ENCODE results near the gene SLC10A2. TPM values are rescaled to one million over a fixed set of nuclear protein-coding genes. Genes with fewer than 3 reads are reported as not detected.

The SLC10A2 gene
- total RNA-seq, 6 experiments from 2014 or later = not detected

DNA sequence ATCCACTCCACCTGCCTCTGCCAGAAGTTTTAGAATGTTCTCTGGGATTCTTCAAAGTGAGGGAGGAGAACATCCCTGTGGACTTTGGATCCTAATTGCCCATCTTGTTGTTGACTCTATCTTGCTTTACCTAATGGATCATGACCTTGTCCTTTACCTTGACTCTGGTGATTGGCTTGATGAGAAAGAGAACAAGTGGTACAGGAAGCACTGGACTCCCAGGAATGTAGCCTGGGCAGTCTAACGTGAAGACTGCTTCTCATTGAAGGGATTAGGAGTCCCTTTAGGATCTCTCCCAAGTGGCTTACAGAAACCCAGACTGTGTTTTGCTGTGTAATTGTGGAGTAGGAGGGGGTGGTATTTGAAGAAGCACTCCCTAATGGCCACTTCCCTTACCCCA is 63.9 kb downstream of the SLC10A2 start:
- TF ChIP-seq, protein P1, sequence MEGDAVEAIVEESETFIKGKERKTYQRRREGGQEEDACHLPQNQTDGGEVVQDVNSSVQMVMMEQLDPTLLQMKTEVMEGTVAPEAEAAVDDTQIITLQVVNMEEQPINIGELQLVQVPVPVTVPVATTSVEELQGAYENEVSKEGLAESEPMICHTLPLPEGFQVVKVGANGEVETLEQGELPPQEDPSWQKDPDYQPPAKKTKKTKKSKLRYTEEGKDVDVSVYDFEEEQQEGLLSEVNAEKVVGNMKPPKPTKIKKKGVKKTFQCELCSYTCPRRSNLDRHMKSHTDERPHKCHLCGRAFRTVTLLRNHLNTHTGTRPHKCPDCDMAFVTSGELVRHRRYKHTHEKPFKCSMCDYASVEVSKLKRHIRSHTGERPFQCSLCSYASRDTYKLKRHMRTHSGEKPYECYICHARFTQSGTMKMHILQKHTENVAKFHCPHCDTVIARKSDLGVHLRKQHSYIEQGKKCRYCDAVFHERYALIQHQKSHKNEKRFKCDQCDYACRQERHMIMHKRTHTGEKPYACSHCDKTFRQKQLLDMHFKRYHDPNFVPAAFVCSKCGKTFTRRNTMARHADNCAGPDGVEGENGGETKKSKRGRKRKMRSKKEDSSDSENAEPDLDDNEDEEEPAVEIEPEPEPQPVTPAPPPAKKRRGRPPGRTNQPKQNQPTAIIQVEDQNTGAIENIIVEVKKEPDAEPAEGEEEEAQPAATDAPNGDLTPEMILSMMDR (IDR thresholded peaks at IDR 0.05) = no peak
- Mint-ChIP-seq H3K4me1 (ENCODE audit: low read depth) (no peaks in the 10 kb centered on the region), H3K4me3 (no peak overlapping the region), H3K27ac (no peak overlapping the region), H3K36me3 (ENCODE audit: low read depth) (no peaks in the 10 kb centered on the region), H3K27me3 (ENCODE audit: insufficient read depth) (peaks cover 4% of the 10 kb centered on the region; the same call in 1 of the 2 replicates), H3K9me3 (peaks cover 41% of the 10 kb centered on the region)
- DNase-seq = no peak

DNA sequence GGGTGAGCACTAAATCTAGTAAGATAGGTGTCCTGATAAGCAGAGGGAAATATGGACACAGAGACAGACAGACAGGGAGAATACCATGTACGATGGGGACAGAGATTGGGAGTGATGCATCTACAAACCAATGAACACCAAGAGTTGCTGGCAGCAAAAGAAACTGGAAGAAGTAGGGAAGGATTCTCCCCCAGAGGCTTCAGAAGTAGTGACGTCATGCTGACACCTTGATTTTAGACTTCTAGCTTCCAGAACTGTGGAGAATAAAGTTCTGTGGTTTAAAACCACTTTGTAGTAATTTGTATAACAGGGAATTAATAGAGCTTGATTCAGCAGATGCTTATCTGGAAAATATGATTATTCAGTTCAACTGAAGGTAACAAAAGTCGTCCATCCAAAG is 66.1 kb downstream of the SLC10A2 start:
- no peak for DNase-seq
- Mint-ChIP-seq H3K27me3 (ENCODE audit: insufficient read depth) (peaks cover 4% of the 10 kb centered on the region; the same call in 1 of the 2 replicates), H3K9me3 (peaks cover 45% of the 10 kb centered on the region), H3K36me3 (ENCODE audit: low read depth) (no peaks in the 10 kb centered on the region; the same call in 1 of the 2 replicates), H3K27ac (no peak overlapping the region), H3K4me1 (ENCODE audit: low read depth) (no peaks in the 10 kb centered on the region), H3K4me3 (no peak overlapping the region)
- TF ChIP-seq, protein P1 (IDR thresholded peaks at IDR 0.05) = no peak

DNA sequence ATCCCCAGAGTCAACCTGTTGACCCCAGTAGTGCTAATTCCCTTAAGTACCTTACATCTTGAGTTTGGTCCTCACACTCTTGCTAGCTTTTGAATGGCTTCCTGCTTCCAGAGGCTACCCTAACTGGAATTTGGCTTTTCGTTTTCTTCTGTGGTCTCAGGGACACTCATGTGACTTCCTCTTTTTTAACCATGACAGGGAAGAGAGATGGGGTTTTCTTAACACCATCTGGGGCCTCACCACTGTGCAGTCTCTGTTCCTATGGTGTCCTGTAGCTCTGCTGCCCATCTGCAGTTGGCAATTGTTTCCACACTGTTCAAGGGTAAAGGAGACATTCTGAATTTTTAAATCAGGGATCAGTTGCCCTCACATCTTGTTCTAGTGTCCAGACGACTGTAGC is 66.7 kb downstream of the SLC10A2 start:
- H3K9me3 Mint-ChIP-seq = peaks cover 45% of the 10 kb centered on the region
- no peak overlapping the region for H3K4me3 Mint-ChIP-seq
- TF ChIP-seq, protein P1 (IDR thresholded peaks at IDR 0.05) = no peak

More for the DNA sequence above, 66.7 kb downstream of the SLC10A2 start:
- Mint-ChIP-seq H3K27ac (no peak overlapping the region), H3K4me1 (ENCODE audit: low read depth) (no peaks in the 10 kb centered on the region), H3K36me3 (ENCODE audit: low read depth) (no peaks in the 10 kb centered on the region; the same call in 1 of the 2 replicates), H3K27me3 (ENCODE audit: insufficient read depth) (peaks cover 4% of the 10 kb centered on the region; the same call in 1 of the 2 replicates)
- no peak for DNase-seq

Other genes starting within 250 kb of the SLC10A2 start
- 10 to 100 TPM; 54.1 to 64.4 (median 59.8) TPM for gene ERCC5, start 220.4 kb downstream of the SLC10A2 start, total RNA-seq (2021; fragmentation: NEBNext Ultra II Directional; extraction: Animal tissue kit (Norgen Biotek cat#: 25700))

Measured in HFFc6 (cell line).